ENCODE data around the gene ANKMY1.
A peak's percentile ranks its signal among the peaks of the same experiment; 100 is the strongest.

DNA sequence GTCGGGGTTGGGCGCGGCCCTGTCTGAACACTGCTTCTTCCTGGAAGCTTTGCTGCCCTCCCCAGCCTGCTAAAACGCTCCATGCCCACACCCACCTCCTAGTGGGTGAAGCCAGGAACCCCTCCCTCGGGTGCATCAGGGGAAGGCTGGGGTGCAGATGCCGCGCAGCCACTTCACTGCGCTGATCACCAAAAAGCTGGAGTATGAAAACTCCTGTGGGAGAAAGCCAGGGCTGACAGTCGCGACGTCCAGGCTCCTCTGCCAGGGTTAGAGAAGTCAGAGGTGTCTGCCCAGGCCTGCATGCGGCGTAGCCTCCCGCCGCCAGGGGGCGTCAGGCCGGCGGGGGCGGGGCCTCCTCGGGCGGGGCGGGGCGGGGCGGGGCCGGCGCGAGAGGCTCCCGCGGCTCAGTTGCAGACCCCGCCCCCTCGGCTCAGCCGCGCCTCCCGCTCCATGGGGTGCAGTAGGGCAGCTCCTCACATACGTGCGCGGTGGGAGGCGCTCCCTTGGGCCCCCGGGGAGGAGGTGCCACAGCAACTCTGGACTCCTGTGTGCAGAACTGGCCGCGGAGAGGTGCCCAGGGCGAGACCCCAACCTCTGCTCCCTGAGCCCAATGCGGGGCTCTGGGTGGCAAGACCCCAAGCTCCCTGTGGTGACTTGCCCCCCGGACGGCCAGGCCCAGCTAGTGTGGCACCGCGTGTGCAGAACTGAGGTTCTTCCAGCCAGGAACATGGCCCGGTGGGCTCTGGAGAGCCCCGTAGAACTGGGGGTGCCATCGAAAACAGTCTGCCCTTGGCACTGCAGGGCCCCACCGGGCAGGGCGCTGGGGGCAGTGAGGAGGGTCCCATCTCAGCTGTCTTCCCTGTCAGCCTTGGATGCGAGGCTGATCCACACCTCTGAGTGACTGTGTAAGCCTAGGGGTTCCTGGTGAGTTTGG lies 8.7 kb upstream of the ANKMY1 start:
- TF ChIP-seq CTCF (IDR thresholded peaks at IDR 0.05): peak; percentile 72 to 97 (median 83)
- peak in 3 of 4 donors; percentile 33 to 79 (median 51) for TF ChIP-seq POLR2A (IDR thresholded peaks at IDR 0.05)
